Measurements from ENCODE around the gene ANGEL1. TPM values are rescaled to one million over a fixed set of nuclear protein-coding genes. Genes with fewer than 3 reads are reported as not detected.

The ANGEL1 gene
- total and polyA plus RNA-seq, 2 experiments from 2014 or later, result 5.3 to 31.6 TPM

GRCh38 chr14:76782115-76782884 lies 30.4 kb downstream of the ANGEL1 start:
- no peaks in the 10 kb centered on the region for H3K4me1 ChIP-seq (ENCODE audit: insufficient read depth)
- peaks cover 10% of the 10 kb centered on the region for H3K27me3 Mint-ChIP-seq (ENCODE audit: insufficient read depth, low read depth, poor library complexity)
- H3K4me3 Mint-ChIP-seq, result no peak overlapping the region
- no peaks in the 10 kb centered on the region for H3F3A ChIP-seq (replicated peaks; ENCODE audit: low read depth)
- H3K36me3 ChIP-seq (ENCODE audit: insufficient read depth), result peaks cover 4% of the 10 kb centered on the region; the same call in 1 of the 2 replicates
- no peak overlapping the region for H2AFZ ChIP-seq
- peaks cover 17% of the 10 kb centered on the region for H3K4me1 Mint-ChIP-seq
- no peaks in the 10 kb centered on the region for H3K9me3 Mint-ChIP-seq
- H3K27me3 ChIP-seq (ENCODE audit: insufficient read depth), result no peaks in the 10 kb centered on the region
- no peak for DNase-seq (ENCODE audit: low spot score)
- no peak overlapping the region for H3K27ac ChIP-seq (ENCODE audit: low read depth)
- 0 out of 2 replicates have a peak, but pooled peaks cover 3% of the 10 kb centered on the region for H4K20me1 ChIP-seq (replicated peaks; ENCODE audit: insufficient read depth)
- H3K4me3 ChIP-seq, result no peak overlapping the region
- no peaks in the 10 kb centered on the region for H3K9me2 ChIP-seq (ENCODE audit: insufficient read depth)
- no peak overlapping the region for H3K4me2 ChIP-seq
- H3K79me2 ChIP-seq (replicated peaks; ENCODE audit: insufficient read depth), result no peaks in the 10 kb centered on the region
- H3K36me3 Mint-ChIP-seq (ENCODE audit: low read depth), result peaks cover 31% of the 10 kb centered on the region
- TF ChIP-seq ZNF462 (CRISPR knock-in tag; IDR thresholded peaks at IDR 0.05), result no peak
- no peak for TF ChIP-seq EZH2 (IDR thresholded peaks at IDR 0.05; ENCODE audit: low read depth, unreplicated experiment)
- no peak for TF ChIP-seq ZNF114 (CRISPR knock-in tag; IDR thresholded peaks at IDR 0.05)
- no peak for TF ChIP-seq ETS1 (IDR thresholded peaks at IDR 0.05)
- no peak for TF ChIP-seq ZNF331 (CRISPR knock-in tag; IDR thresholded peaks at IDR 0.05; ENCODE audit: low read depth)
- no peak for TF ChIP-seq STAT1 (IDR thresholded peaks at IDR 0.05; ENCODE audit: unreplicated experiment)
- no peak for TF ChIP-seq NANOG (IDR thresholded peaks at IDR 0.05; ENCODE audit: borderline replicate concordance)
- no peak for TF ChIP-seq POLR2AphosphoS5 (IDR thresholded peaks at IDR 0.05; ENCODE audit: low read depth)
- TF ChIP-seq EZH2phosphoT487 (IDR thresholded peaks at IDR 0.05; ENCODE audit: unreplicated experiment), result no peak
- no peak for TF ChIP-seq CTCF (conservative IDR thresholded peaks at IDR 0.05; ENCODE audit: low read depth in 2 of 2)
- TF ChIP-seq REST (IDR thresholded peaks at IDR 0.05; ENCODE audit: unreplicated experiment), result no peak
- no peak for TF ChIP-seq CREB1 (CRISPR knock-in tag; IDR thresholded peaks at IDR 0.05; ENCODE audit: low read depth)
- TF ChIP-seq JUNB (IDR thresholded peaks at IDR 0.05; ENCODE audit: unreplicated experiment), result no peak
- no peak overlapping the region for H3K27ac Mint-ChIP-seq
- no peak for ATAC-seq
